ENCODE measurements around the gene ASPHD2. TPM values are rescaled to one million over a fixed set of nuclear protein-coding genes. Genes with fewer than 3 reads are reported as not detected.

Gene ASPHD2
- total RNA-seq, 1 experiment from 2014 or later, result 1.4 TPM

- TF ChIP-seq EZH2 (IDR thresholded peaks at IDR 0.05; ENCODE audit: borderline replicate concordance, low read depth, low read length, poor library complexity, severe bottlenecking), result no peak
- TF ChIP-seq, protein P1, sequence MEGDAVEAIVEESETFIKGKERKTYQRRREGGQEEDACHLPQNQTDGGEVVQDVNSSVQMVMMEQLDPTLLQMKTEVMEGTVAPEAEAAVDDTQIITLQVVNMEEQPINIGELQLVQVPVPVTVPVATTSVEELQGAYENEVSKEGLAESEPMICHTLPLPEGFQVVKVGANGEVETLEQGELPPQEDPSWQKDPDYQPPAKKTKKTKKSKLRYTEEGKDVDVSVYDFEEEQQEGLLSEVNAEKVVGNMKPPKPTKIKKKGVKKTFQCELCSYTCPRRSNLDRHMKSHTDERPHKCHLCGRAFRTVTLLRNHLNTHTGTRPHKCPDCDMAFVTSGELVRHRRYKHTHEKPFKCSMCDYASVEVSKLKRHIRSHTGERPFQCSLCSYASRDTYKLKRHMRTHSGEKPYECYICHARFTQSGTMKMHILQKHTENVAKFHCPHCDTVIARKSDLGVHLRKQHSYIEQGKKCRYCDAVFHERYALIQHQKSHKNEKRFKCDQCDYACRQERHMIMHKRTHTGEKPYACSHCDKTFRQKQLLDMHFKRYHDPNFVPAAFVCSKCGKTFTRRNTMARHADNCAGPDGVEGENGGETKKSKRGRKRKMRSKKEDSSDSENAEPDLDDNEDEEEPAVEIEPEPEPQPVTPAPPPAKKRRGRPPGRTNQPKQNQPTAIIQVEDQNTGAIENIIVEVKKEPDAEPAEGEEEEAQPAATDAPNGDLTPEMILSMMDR (conservative IDR thresholded peaks at IDR 0.05; ENCODE audit: low read depth, low read length), result no peak
- BruUV-seq (replicated peaks), result no TSS peak
- Histone ChIP-seq H3K4me1 (ENCODE audit: insufficient read depth, low read length, poor library complexity, severe bottlenecking) (no peaks in the 10 kb centered on the region), H3K36me3 (ENCODE audit: insufficient read depth, low read length, poor library complexity, severe bottlenecking) (no peaks in the 10 kb centered on the region), H3K27me3 (replicated peaks; ENCODE audit: insufficient read depth, low read depth, low read length, poor library complexity) (no peaks in the 10 kb centered on the region), H3K27ac (ENCODE audit: low read depth, low read length, poor library complexity, severe bottlenecking) (no peak overlapping the region), H3K4me3 (ENCODE audit: low read depth, low read length, poor library complexity, severe bottlenecking) (no peak overlapping the region), H3K9me3 (ENCODE audit: low read depth, low read length, poor library complexity, severe bottlenecking) (no peaks in the 10 kb centered on the region)
- intact Hi-C loops (cut with micrococcal nuclease; ENCODE audit: unreplicated experiment), result no loop called here
- ChIA-PET POLR2A (ENCODE audit: low non-redundant PET) (no interaction called here), CTCF (interaction anchor here (0.5 kb wide), 1 partner anchor 619 kb away, joined by 3 read pairs; no protein-coding TSS in a partner anchor)
- no peak for DNase-seq (ENCODE audit: low spot score)
Observed at GRCh38 chr22:26391091-26391490, 38.0 kb upstream of the ASPHD2 start.

DNA sequence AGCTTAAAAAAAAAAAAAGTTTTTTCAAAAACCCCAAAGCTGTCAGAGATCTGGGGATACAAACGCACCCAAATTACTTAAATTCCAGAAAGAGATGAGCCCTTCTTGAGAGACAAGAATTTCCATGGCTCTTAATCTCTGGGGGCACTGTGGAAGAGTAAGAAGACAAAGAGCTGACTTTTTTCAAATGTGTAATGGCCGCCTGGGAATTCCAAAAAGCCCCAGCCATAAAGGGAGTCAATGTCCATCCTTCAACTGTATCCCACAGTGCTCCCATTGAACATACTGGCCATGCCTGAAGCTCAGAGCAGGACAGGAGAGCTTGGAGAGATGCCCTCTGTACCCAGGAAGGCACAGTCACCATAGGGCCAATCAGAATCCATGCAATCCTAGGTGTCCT lies 37.4 kb upstream of the ASPHD2 start:
- POLR2A ChIA-PET (ENCODE audit: low non-redundant PET), result no interaction called here
- no peak for DNase-seq (ENCODE audit: low spot score)
- Histone ChIP-seq H3K4me1 (ENCODE audit: insufficient read depth, low read length, poor library complexity, severe bottlenecking) (no peaks in the 10 kb centered on the region), H3K27me3 (replicated peaks; ENCODE audit: insufficient read depth, low read depth, low read length, poor library complexity) (no peaks in the 10 kb centered on the region), H3K4me3 (ENCODE audit: low read depth, low read length, poor library complexity, severe bottlenecking) (no peak overlapping the region), H3K27ac (ENCODE audit: low read depth, low read length, poor library complexity, severe bottlenecking) (no peak overlapping the region), H3K9me3 (ENCODE audit: low read depth, low read length, poor library complexity, severe bottlenecking) (no peaks in the 10 kb centered on the region), H3K36me3 (ENCODE audit: insufficient read depth, low read length, poor library complexity, severe bottlenecking) (no peaks in the 10 kb centered on the region)
- CTCF ChIA-PET, result interaction anchor here (0.5 to 0.7 kb wide), 2 partner anchors 72 to 620 kb away, joined by 3 to 11 read pairs; no protein-coding TSS in a partner anchor
- BruUV-seq (replicated peaks), result no TSS peak
- TF ChIP-seq, protein P1 (conservative IDR thresholded peaks at IDR 0.05; ENCODE audit: low read depth, low read length), result no peak
- TF ChIP-seq EZH2 (IDR thresholded peaks at IDR 0.05; ENCODE audit: borderline replicate concordance, low read depth, low read length, poor library complexity, severe bottlenecking), result no peak
- intact Hi-C loops (cut with micrococcal nuclease; ENCODE audit: unreplicated experiment), result no loop called here

DNA sequence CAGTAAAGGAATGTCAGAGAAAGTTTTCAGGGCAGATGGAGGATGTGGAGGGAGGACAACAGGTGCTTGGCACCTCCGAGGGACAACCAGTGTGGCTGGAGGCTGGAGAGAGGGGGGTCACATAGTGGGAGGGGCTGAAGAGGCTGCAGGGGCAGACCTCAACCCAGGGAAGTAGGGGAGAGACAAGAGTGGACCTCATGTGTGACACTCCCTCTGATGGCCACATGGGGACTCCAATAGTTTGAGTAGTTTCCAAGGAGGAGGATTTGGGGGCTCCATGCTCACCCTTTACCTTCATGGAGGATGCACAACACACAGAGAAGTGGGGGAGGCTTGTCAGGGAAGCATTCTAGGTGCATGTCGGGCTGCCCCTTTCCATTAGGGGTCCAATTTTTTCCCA lies 35.1 kb upstream of the ASPHD2 start:
- intact Hi-C loops (cut with micrococcal nuclease; ENCODE audit: unreplicated experiment), result no loop called here
- no peak overlapping the region for H3K27ac ChIP-seq (ENCODE audit: low read depth, low read length, poor library complexity, severe bottlenecking)
- H3K4me3 ChIP-seq (ENCODE audit: low read depth, low read length, poor library complexity, severe bottlenecking), result no peak overlapping the region
- ChIA-PET CTCF (no interaction called here), POLR2A (ENCODE audit: low non-redundant PET) (no interaction called here)
- TF ChIP-seq, protein P1 (conservative IDR thresholded peaks at IDR 0.05; ENCODE audit: low read depth, low read length), result peak; percentile 25
- TF ChIP-seq EZH2 (IDR thresholded peaks at IDR 0.05; ENCODE audit: borderline replicate concordance, low read depth, low read length, poor library complexity, severe bottlenecking), result no peak
- no TSS peak for BruUV-seq (replicated peaks)
- no peaks in the 10 kb centered on the region for H3K4me1 ChIP-seq (ENCODE audit: insufficient read depth, low read length, poor library complexity, severe bottlenecking)
- H3K9me3 ChIP-seq (ENCODE audit: low read depth, low read length, poor library complexity, severe bottlenecking), result no peaks in the 10 kb centered on the region
- no peaks in the 10 kb centered on the region for H3K36me3 ChIP-seq (ENCODE audit: insufficient read depth, low read length, poor library complexity, severe bottlenecking)
- no peaks in the 10 kb centered on the region for H3K27me3 ChIP-seq (replicated peaks; ENCODE audit: insufficient read depth, low read depth, low read length, poor library complexity)
- no peak for DNase-seq (ENCODE audit: low spot score)
